Nephron (organoid): ENCODE data around the gene ARSJ.
A peak's percentile ranks its signal among the peaks of the same experiment; 100 is the strongest.

ENCODE experiments used
- H3K27ac Mint-ChIP-seq, 3 experiments: 2 replicates each; pipeline ENCODE4 v1.8.0; 2020; ENCODE audit warnings: mixed read lengths in 3 of 3, mild to moderate bottlenecking in 2 of 3, moderate library complexity in 1 of 3
- H3K27me3 Mint-ChIP-seq: 2 replicates; pipeline ENCODE4 v1.8.0; 2021; ENCODE audit warnings: low read depth, mild to moderate bottlenecking, moderate library complexity, mixed read lengths
- H3K36me3 Mint-ChIP-seq: 2 replicates; pipeline ENCODE4 v1.8.0; 2020; ENCODE audit warnings: low read depth, mixed read lengths
- H3K4me1 Mint-ChIP-seq: 2 replicates; pipeline ENCODE4 v1.8.0; 2020; ENCODE audit warnings: mixed read lengths
- H3K4me3 Mint-ChIP-seq, 3 experiments: 2 replicates each; pipeline ENCODE4 v1.8.0; 2020; ENCODE audit warnings: mild to moderate bottlenecking in 3 of 3, mixed read lengths in 3 of 3, moderate library complexity in 2 of 3
- H3K9me3 Mint-ChIP-seq: 2 replicates; pipeline ENCODE4 v1.8.0; 2020; ENCODE audit warnings: mixed read lengths
- CTCF ChIP-seq, 3 experiments: fragments of 200-600 bp; sonication (generic); IDR thresholded peaks; one replicate each; pipeline ENCODE4 v1.5.0; 2021; ENCODE audit warnings: antibody characterized with exemption in 3 of 3; ENCODE audit not compliant: unreplicated experiment in 3 of 3

Gene ARSJ

GRCh38 chr4:113967687-113968086 lies 11.8 kb downstream of the ARSJ start:
- Mint-ChIP-seq H3K4me1 (peaks cover 3% of the 10 kb centered on the region), H3K27me3 (no peaks in the 10 kb centered on the region), H3K27ac (no peak overlapping the region), H3K9me3 (no peaks in the 10 kb centered on the region), H3K36me3 (peaks cover 5% of the 10 kb centered on the region), H3K4me3 (no peak overlapping the region)
- no peak for TF ChIP-seq CTCF (IDR thresholded peaks at IDR 0.05; ENCODE audit: unreplicated experiment in 3 of 3)

GRCh38 chr4:113962719-113963265 lies 16.7 kb downstream of the ARSJ start:
- no peaks in the 10 kb centered on the region for H3K36me3 Mint-ChIP-seq
- peaks cover 30% of the 10 kb centered on the region for H3K4me1 Mint-ChIP-seq
- H3K27me3 Mint-ChIP-seq = no peaks in the 10 kb centered on the region
- peak overlapping the region in 1 of 3 experiments; percentile 4 for H3K27ac Mint-ChIP-seq
- no peak for TF ChIP-seq CTCF (IDR thresholded peaks at IDR 0.05; ENCODE audit: unreplicated experiment in 3 of 3)
- no peak overlapping the region for H3K4me3 Mint-ChIP-seq
- no peaks in the 10 kb centered on the region for H3K9me3 Mint-ChIP-seq

- Mint-ChIP-seq H3K9me3 (no peaks in the 10 kb centered on the region), H3K4me3 (no peak overlapping the region), H3K36me3 (no peaks in the 10 kb centered on the region), H3K4me1 (peaks cover 30% of the 10 kb centered on the region), H3K27me3 (no peaks in the 10 kb centered on the region), H3K27ac (peak overlapping the region in 1 of 3 experiments; percentile 11)
- TF ChIP-seq CTCF (IDR thresholded peaks at IDR 0.05; ENCODE audit: unreplicated experiment in 3 of 3) = no peak
These were observed 17.5 kb downstream of the ARSJ start for GRCh38 chr4:113962016-113962347.

GRCh38 chr4:113960684-113961321 lies 18.6 kb downstream of the ARSJ start:
- peaks cover 30% of the 10 kb centered on the region for H3K4me1 Mint-ChIP-seq
- H3K27ac Mint-ChIP-seq = peak overlapping the region in 1 of 3 experiments; percentile 11
- H3K36me3 Mint-ChIP-seq = no peaks in the 10 kb centered on the region
- H3K4me3 Mint-ChIP-seq = no peak overlapping the region
- H3K27me3 Mint-ChIP-seq = no peaks in the 10 kb centered on the region
- H3K9me3 Mint-ChIP-seq = no peaks in the 10 kb centered on the region
- no peak for TF ChIP-seq CTCF (IDR thresholded peaks at IDR 0.05; ENCODE audit: unreplicated experiment in 3 of 3)

- no peak for TF ChIP-seq CTCF (IDR thresholded peaks at IDR 0.05; ENCODE audit: unreplicated experiment in 3 of 3)
- Mint-ChIP-seq H3K27ac (peak overlapping the region; percentile 13 to 59 (median 16)), H3K36me3 (no peaks in the 10 kb centered on the region), H3K9me3 (no peaks in the 10 kb centered on the region), H3K27me3 (no peaks in the 10 kb centered on the region), H3K4me3 (no peak overlapping the region), H3K4me1 (peaks cover 30% of the 10 kb centered on the region)
These were observed 19.9 kb downstream of the ARSJ start for GRCh38 chr4:113959539-113959937.
